ENCODE measurements around the gene LRRC23. TPM values are rescaled to one million over a fixed set of nuclear protein-coding genes. Genes with fewer than 3 reads are reported as not detected.

Gene LRRC23
- total RNA-seq, 1 donor from 2014 or later = 7.7 TPM

DNA sequence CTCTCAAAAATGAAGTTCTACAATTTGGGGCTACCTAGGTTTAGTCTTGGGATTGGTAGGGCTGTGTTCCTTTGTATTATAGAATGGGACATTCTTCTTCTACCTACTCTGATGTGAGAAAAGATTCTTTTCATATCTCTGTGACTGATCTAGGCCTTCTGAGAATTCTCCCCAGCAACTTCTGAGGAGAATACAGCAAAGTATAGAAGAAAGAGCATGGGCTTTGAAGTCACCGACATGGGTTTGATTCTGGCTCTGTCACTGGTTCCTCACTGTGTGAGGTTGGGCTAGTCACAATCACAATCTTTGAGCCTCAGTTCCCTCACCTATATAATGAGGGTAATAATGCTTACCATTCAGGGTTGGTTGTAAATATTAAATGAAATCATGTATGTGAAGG is 28.1 kb downstream of the LRRC23 start:
- TF ChIP-seq, protein P1, sequence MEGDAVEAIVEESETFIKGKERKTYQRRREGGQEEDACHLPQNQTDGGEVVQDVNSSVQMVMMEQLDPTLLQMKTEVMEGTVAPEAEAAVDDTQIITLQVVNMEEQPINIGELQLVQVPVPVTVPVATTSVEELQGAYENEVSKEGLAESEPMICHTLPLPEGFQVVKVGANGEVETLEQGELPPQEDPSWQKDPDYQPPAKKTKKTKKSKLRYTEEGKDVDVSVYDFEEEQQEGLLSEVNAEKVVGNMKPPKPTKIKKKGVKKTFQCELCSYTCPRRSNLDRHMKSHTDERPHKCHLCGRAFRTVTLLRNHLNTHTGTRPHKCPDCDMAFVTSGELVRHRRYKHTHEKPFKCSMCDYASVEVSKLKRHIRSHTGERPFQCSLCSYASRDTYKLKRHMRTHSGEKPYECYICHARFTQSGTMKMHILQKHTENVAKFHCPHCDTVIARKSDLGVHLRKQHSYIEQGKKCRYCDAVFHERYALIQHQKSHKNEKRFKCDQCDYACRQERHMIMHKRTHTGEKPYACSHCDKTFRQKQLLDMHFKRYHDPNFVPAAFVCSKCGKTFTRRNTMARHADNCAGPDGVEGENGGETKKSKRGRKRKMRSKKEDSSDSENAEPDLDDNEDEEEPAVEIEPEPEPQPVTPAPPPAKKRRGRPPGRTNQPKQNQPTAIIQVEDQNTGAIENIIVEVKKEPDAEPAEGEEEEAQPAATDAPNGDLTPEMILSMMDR (IDR thresholded peaks at IDR 0.05) = no peak
- no peak for ATAC-seq (ENCODE audit: low read depth)
- peaks cover 40% of the 10 kb centered on the region for H3K4me1 Mint-ChIP-seq
- intact Hi-C loops (cut with micrococcal nuclease) = no loop called here
- peaks cover 39% of the 10 kb centered on the region for H3K36me3 Mint-ChIP-seq (ENCODE audit: low read depth)
- DNase-seq = no peak
- H3K27me3 Mint-ChIP-seq = no peaks in the 10 kb centered on the region
- POLR2A ChIA-PET = interaction anchor here (2.3 to 24.6 kb wide), 2 partner anchors 11 to 26 kb away, joined by 20 to 1516 read pairs; partner anchors contain the start of genes C12orf57, PTPN6 and RNU7-1
- CTCF ChIA-PET = interaction anchor here (0.7 kb wide), 1 partner anchor 70 kb away, joined by 3 read pairs; no protein-coding TSS in a partner anchor
- H3K4me3 Mint-ChIP-seq = no peak overlapping the region
- H3K27ac Mint-ChIP-seq = peak overlapping the region; percentile 3
- H3K9me3 Mint-ChIP-seq = no peaks in the 10 kb centered on the region

DNA sequence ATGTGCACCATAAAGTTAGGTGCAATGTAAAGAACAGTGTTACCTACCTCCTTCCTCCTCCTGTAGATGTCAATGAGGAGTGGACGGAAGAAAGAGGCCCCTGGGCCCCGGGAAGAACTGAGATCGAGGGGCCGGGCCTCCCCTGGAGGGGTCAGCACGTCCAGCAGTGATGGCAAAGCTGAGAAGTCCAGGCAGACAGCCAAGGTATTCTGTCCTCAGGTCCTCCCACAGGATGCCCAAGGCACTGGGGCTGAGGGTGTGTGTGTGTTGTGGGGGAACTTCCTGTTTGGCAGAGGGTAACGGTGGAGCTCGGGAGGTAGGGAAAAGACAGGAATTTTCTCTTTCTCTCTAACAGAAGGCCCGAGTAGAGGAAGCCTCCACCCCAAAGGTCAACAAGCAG is 29.5 kb downstream of the LRRC23 start:
- no peak for DNase-seq
- H3K36me3 Mint-ChIP-seq (ENCODE audit: low read depth) = peaks cover 42% of the 10 kb centered on the region
- CTCF ChIA-PET = interaction anchor here (1.1 to 1.3 kb wide), 2 partner anchors 10 to 61 kb away, joined by 3 to 6 read pairs; partner anchors contain the start of genes C12orf57 and RNU7-1
- H3K4me1 Mint-ChIP-seq = peaks cover 43% of the 10 kb centered on the region
- peak overlapping the region; percentile 61 for H3K27ac Mint-ChIP-seq
- POLR2A ChIA-PET = interaction anchor here (0.8 to 24.6 kb wide), 4 partner anchors 9 to 24 kb away, joined by 3 to 1516 read pairs (median 29); partner anchors contain the start of genes C12orf57, PTPN6 and RNU7-1
- TF ChIP-seq, protein P1 (IDR thresholded peaks at IDR 0.05) = no peak
- H3K9me3 Mint-ChIP-seq = no peaks in the 10 kb centered on the region
- no peaks in the 10 kb centered on the region for H3K27me3 Mint-ChIP-seq
- H3K4me3 Mint-ChIP-seq = no peak overlapping the region
- no peak for ATAC-seq (ENCODE audit: low read depth)
- intact Hi-C loops (cut with micrococcal nuclease) = no loop called here

DNA sequence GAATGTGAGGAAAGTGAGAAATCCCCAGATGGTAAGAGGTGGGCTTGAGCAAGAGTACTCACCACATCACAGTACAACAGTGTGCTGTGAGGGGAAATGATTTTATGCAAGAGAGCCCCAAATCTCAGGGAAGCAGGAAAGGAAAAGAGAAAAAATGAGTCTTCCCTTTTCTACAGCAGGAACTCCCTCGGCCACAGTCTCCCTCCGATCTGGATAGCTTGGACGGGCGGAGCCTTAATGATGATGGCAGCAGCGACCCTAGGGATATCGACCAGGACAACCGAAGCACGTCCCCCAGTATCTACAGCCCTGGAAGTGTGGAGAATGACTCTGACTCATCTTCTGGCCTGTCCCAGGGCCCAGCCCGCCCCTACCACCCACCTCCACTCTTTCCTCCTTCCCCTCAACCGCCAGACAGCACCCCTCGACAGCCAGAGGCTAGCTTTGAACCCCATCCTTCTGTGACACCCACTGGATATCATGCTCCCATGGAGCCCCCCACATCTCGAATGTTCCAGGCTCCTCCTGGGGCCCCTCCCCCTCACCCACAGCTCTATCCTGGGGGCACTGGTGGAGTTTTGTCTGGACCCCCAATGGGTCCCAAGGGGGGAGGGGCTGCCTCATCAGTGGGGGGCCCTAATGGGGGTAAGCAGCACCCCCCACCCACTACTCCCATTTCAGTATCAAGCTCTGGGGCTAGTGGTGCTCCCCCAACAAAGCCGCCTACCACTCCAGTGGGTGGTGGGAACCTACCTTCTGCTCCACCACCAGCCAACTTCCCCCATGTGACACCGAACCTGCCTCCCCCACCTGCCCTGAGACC is 31.0 kb downstream of the LRRC23 start:
- ChIA-PET CTCF (interaction anchor here (1.0 kb wide), 1 partner anchor 11 kb away, joined by 3 read pairs; no protein-coding TSS in a partner anchor), POLR2A (interaction anchor here (0.7 to 24.6 kb wide), 5 partner anchors 8 to 33 kb away, joined by 3 to 1516 read pairs (median 9); partner anchors contain the start of genes C12orf57, PTPN6 and RNU7-1)
- Mint-ChIP-seq H3K4me3 (peak overlapping the region; percentile 59), H3K27ac (peak overlapping the region; percentile 91), H3K27me3 (no peaks in the 10 kb centered on the region), H3K4me1 (peaks cover 34% of the 10 kb centered on the region), H3K9me3 (no peaks in the 10 kb centered on the region), H3K36me3 (ENCODE audit: low read depth) (peaks cover 45% of the 10 kb centered on the region)
- intact Hi-C loops (cut with micrococcal nuclease) = loop anchor here (1.0 kb wide), 1 partner anchor 62 kb away; the partner anchor contains the start of gene SPSB2
- DNase-seq (no peak), ATAC-seq (ENCODE audit: low read depth) (no peak)
- TF ChIP-seq, protein P1 (IDR thresholded peaks at IDR 0.05) = no peak

DNA sequence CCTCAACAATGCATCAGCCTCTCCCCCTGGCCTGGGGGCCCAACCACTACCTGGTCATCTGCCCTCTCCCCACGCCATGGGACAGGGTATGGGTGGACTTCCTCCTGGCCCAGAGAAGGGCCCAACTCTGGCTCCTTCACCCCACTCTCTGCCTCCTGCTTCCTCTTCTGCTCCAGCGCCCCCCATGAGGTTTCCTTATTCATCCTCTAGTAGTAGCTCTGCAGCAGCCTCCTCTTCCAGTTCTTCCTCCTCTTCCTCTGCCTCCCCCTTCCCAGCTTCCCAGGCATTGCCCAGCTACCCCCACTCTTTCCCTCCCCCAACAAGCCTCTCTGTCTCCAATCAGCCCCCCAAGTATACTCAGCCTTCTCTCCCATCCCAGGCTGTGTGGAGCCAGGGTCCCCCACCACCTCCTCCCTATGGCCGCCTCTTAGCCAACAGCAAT is 31.6 kb downstream of the LRRC23 start:
- ChIA-PET CTCF (interaction anchor here (1.0 kb wide), 1 partner anchor 13 kb away, joined by 6 read pairs; no protein-coding TSS in a partner anchor), POLR2A (interaction anchor here (0.7 to 24.6 kb wide), 8 partner anchors 8 to 64 kb away, joined by 3 to 1516 read pairs (median 12); partner anchors contain the start of genes ATN1, C12orf57, PTPN6 and RNU7-1)
- peaks cover 48% of the 10 kb centered on the region for H3K36me3 Mint-ChIP-seq (ENCODE audit: low read depth)
- intact Hi-C loops (cut with micrococcal nuclease) = loop anchor here (1.0 kb wide), 1 partner anchor 63 kb away; the partner anchor contains the start of gene SPSB2
- H3K4me3 Mint-ChIP-seq = peak overlapping the region; percentile 84
- ATAC-seq (ENCODE audit: low read depth) (no peak), DNase-seq (no peak)
- H3K9me3 Mint-ChIP-seq = no peaks in the 10 kb centered on the region
- TF ChIP-seq, protein P1 (IDR thresholded peaks at IDR 0.05) = no peak
- H3K27me3 Mint-ChIP-seq = no peaks in the 10 kb centered on the region
- peaks cover 30% of the 10 kb centered on the region for H3K4me1 Mint-ChIP-seq
- H3K27ac Mint-ChIP-seq = peak overlapping the region; percentile 91
